Ishikawa (cell line): ENCODE results near the gene XKR8.

Experiments used
- CEBPB ChIP-seq: IDR thresholded peaks from 2 replicates; pipeline ENCODE4 v1.6.1; 2012
- CREB1 ChIP-seq: IDR thresholded peaks from 2 replicates; pipeline ENCODE4 v1.6.1; 2012; ENCODE audit warnings: low read depth
- EGR1 ChIP-seq: IDR thresholded peaks from 2 replicates; pipeline ENCODE4 v1.6.1; 2012
- EP300 ChIP-seq: IDR thresholded peaks from 2 replicates; pipeline ENCODE4 v1.6.1; 2012; ENCODE audit warnings: borderline replicate concordance
- FOXM1 ChIP-seq: IDR thresholded peaks from 2 replicates; pipeline ENCODE4 v1.6.1; 2012; ENCODE audit warnings: low read depth, borderline replicate concordance
- NFIC ChIP-seq: IDR thresholded peaks from 2 replicates; pipeline ENCODE4 v1.6.1; 2012
- RAD21 ChIP-seq: IDR thresholded peaks from 2 replicates; pipeline ENCODE4 v1.6.1; 2012; ENCODE audit warnings: low read depth
- TAF1 ChIP-seq: IDR thresholded peaks from 2 replicates; pipeline ENCODE4 v1.6.1; 2012; ENCODE audit warnings: low read depth, mild to moderate bottlenecking
- TCF12 ChIP-seq: IDR thresholded peaks from 2 replicates; pipeline ENCODE4 v1.6.1; 2012; ENCODE audit warnings: low read depth
- TEAD4 ChIP-seq: IDR thresholded peaks from 2 replicates; pipeline ENCODE4 v1.6.1; 2012
- YY1 ChIP-seq: IDR thresholded peaks from 2 replicates; pipeline ENCODE4 v1.6.1; 2012; ENCODE audit warnings: low read depth
- ZBTB7A ChIP-seq: IDR thresholded peaks from 2 replicates; pipeline ENCODE4 v1.6.1; 2012; ENCODE audit warnings: low read depth
- TF ChIP-seq, protein P1 (sequence below): IDR thresholded peaks from 2 replicates; pipeline ENCODE4 v1.6.1; 2012; ENCODE audit warnings: low read depth, mild to moderate bottlenecking
- TF ChIP-seq, protein P2 (sequence below): IDR thresholded peaks from 2 replicates; pipeline ENCODE4 v1.6.1; 2012
- TF ChIP-seq, protein P3 (sequence below): IDR thresholded peaks from 2 replicates; pipeline ENCODE4 v1.6.1; 2012

Gene XKR8

DNA sequence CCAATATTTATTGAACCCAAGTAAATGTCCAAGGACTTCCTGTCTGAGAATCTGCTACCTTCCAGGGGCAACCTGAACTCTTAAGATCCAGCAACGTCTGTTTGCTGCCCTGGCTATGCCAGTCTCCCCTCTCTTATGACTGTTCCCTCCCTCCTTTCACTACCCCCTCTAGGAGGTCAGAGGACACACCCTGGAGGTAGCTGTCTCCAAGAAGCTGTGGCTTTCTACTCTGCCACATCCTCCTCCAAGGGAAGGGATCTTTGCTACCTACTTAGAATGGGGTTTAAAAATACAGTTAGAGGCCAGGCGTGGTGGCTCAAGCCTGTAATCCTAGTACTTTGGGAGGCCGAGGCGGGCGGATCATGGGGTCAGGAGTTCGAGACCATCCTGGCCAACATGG is 28.6 kb upstream of the XKR8 start:
- TF ChIP-seq CREB1: no peak
- no peak for TF ChIP-seq TAF1
- TF ChIP-seq, protein P1, sequence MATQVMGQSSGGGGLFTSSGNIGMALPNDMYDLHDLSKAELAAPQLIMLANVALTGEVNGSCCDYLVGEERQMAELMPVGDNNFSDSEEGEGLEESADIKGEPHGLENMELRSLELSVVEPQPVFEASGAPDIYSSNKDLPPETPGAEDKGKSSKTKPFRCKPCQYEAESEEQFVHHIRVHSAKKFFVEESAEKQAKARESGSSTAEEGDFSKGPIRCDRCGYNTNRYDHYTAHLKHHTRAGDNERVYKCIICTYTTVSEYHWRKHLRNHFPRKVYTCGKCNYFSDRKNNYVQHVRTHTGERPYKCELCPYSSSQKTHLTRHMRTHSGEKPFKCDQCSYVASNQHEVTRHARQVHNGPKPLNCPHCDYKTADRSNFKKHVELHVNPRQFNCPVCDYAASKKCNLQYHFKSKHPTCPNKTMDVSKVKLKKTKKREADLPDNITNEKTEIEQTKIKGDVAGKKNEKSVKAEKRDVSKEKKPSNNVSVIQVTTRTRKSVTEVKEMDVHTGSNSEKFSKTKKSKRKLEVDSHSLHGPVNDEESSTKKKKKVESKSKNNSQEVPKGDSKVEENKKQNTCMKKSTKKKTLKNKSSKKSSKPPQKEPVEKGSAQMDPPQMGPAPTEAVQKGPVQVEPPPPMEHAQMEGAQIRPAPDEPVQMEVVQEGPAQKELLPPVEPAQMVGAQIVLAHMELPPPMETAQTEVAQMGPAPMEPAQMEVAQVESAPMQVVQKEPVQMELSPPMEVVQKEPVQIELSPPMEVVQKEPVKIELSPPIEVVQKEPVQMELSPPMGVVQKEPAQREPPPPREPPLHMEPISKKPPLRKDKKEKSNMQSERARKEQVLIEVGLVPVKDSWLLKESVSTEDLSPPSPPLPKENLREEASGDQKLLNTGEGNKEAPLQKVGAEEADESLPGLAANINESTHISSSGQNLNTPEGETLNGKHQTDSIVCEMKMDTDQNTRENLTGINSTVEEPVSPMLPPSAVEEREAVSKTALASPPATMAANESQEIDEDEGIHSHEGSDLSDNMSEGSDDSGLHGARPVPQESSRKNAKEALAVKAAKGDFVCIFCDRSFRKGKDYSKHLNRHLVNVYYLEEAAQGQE: no peak
- TF ChIP-seq NFIC: no peak
- TF ChIP-seq, protein P2, sequence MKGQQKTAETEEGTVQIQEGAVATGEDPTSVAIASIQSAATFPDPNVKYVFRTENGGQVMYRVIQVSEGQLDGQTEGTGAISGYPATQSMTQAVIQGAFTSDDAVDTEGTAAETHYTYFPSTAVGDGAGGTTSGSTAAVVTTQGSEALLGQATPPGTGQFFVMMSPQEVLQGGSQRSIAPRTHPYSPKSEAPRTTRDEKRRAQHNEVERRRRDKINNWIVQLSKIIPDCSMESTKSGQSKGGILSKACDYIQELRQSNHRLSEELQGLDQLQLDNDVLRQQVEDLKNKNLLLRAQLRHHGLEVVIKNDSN: no peak
- no peak for TF ChIP-seq YY1
- no peak for TF ChIP-seq TEAD4
- TF ChIP-seq RAD21: no peak
- no peak for TF ChIP-seq ZBTB7A

DNA sequence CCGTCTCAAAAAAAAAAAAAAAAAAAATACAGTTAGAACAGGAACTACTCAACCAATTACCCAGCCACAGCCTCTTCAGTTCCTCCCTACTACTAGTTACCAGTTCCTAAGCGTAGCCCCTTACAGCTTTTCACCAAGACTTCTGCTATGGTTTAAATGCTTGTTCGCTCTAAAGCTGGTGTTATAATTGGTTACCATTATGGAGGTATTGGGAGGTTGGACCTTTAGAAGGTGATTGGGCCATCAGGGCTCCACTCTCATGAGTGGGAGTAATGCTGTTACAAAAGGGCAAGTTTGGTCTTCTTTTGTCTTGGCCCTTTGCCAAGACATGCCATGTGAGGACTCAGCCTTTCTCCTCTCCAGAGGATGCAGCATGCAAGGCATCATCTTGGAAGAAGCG is 28.0 kb upstream of the XKR8 start:
- TF ChIP-seq NFIC: peak; percentile 66
- TF ChIP-seq, protein P1: no peak

DNA sequence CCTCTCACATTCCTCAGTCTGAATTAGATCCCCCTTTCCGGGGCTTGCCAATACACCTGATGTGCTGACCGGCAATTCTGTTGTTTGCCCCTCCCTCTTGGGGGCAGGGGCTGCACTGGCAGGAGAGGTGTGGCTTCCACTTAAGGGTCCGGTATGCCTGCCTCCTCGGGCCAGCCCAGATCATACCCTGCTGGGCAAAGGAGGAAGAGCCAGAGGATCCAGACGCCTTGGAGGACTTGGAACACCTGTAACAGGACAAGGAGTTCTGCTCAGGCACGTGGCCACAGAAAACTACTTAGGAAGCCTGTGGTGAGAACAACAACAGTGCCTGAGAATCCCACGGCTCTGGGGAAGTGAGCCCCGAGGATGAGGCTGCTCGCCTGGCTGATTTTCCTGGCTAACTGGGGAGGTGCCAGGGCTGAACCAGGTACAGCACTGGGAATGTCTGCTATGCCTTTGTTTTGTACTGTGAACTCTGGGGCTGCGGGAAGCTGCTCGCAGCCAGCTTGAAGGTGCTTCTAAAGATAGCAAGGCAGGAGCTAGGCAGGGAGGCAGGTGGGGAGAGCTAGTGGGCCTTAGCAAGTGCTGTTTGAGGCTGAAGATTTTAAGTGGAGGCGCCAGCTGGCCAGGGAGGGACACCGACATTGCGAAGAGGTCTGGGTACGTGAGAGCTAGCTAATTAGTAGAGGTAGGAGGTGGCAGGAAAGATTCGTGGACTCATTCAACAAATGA is 24.8 kb upstream of the XKR8 start, which contains the start of gene SMPDL3B:
Gene SMPDL3B (plus strand): TSS at position 183 of the 732 bp plus-strand sequence. CDS start 184 bp downstream, at position 367.
- TF ChIP-seq ZBTB7A (no peak), NFIC (peak; percentile 49; the same call in 1 of the 2 replicates), EGR1 (no peak), CEBPB (no peak), TCF12 (peak; percentile 46; the same call in 1 of the 2 replicates), EP300 (no peak; the same call in 1 of the 2 replicates), TAF1 (peak; percentile 67; the same call in 1 of the 2 replicates), TEAD4 (peak; percentile 60), FOXM1 (no peak), CREB1 (no peak), RAD21 (0 out of 2 replicates have a peak, but pooled peaks have one; percentile 6), YY1 (0 out of 2 replicates have a peak, but pooled peaks have one; percentile 42)
- TF ChIP-seq, protein P2: peak; percentile 75
- TF ChIP-seq, protein P1: no peak
- TF ChIP-seq, protein P3, sequence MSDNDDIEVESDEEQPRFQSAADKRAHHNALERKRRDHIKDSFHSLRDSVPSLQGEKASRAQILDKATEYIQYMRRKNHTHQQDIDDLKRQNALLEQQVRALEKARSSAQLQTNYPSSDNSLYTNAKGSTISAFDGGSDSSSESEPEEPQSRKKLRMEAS: peak; percentile 90

DNA sequence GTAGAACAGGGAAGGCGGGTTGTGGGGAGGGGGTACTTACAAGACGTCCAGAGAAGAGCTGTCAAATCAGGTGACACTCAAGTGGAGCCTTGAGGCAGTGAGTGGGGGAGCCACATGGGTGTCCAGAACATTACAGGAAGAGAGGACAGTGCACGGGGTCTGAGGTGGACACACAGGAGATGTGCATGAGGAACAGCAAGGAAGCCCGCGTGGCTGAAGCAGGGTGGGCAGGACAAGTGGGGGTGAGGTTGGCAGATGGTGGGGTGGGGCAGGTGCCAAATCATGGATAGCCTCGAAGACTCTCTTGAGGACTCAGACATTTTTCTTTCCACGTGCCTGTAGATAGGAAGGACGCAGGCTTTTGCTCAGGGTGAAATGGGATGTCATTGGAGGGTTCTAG is 24.1 kb upstream of the XKR8 start:
- no peak for TF ChIP-seq NFIC
- TF ChIP-seq, protein P2: no peak
- no peak for TF ChIP-seq CREB1
- TF ChIP-seq, protein P1: no peak
- no peak for TF ChIP-seq EGR1
- TF ChIP-seq TCF12: no peak
- TF ChIP-seq RAD21: no peak
- TF ChIP-seq ZBTB7A: no peak
- TF ChIP-seq TAF1: no peak
- no peak for TF ChIP-seq YY1
- no peak for TF ChIP-seq EP300
- no peak for TF ChIP-seq CEBPB
- TF ChIP-seq FOXM1: no peak
- TF ChIP-seq, protein P3: no peak
